Measurements from ENCODE around the gene HSF2BP.
A peak's percentile ranks its signal among the peaks of the same experiment; 100 is the strongest.
"Not testable (repeated sequence)": the region's sequence is repeated elsewhere in the genome, so short reads cannot be mapped to it uniquely, and the experiment has no call there.

HSF2BP gene

DNA sequence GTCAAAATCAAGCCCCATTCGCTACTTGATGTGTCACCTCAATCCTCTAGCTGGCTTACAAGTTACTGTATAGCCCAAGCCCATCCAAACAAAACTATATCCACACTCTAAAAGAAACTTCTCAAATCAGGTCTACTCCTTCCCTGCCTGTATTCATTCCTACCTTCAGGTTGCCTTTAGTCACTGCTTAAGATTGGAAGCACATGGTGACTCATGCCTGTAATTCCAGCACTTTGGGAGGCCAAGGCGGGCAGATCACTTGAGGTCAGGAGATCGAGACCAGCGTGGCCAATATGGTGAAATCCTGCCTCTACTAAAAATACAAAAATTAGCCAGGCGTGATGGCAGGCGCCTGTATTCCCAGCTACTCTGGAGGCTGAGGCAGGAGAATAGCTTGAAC lies 7.4 kb downstream of the HSF2BP start:
- not testable (repeated sequence) for DNase-seq (ENCODE audit: low spot score)

- no peak for DNase-seq (ENCODE audit: low spot score)
These were observed 11.1 kb downstream of the HSF2BP start for GRCh38 chr21:43648171-43648570.

DNA sequence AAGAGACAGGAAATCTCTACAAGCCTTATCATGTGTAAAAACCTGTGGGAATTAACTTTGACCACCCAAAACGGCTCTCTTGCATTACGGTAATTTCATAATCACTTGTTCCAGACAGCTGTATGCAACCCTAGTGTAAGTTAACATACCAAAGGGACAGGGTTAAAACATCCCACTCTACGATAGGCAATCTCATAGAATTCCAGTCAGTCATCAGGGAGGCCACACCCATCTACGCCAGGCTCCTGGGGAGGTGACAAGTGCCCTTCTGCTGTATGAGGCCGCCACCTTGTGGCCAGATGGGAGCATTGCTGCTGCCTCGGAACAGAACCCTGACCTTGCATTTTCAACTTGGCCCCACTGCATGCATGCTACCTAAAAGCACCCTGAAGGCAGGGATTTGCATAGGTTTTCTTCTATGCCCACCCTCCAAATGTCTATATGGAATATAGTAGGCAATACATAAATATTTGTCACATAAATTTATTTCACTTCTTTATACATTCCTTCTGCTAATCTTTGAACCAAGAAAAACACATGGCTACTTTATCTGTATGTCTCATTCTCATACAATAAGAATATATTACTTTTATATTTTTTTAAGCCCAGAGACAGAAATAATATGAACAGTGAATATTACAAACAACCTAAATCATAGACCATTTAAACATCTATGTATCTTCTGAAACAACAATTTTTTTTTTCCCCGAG lies 12.6 kb downstream of the HSF2BP start:
- DNase-seq (ENCODE audit: low spot score) = peak; percentile 91

- no peak for DNase-seq (ENCODE audit: low spot score)
These were observed 13.3 kb downstream of the HSF2BP start for GRCh38 chr21:43645976-43646375.

GRCh38 chr21:43645136-43645891 lies 14.0 kb downstream of the HSF2BP start:
- peak; percentile 57 for DNase-seq (ENCODE audit: low spot score)

- DNase-seq (ENCODE audit: low spot score) = no peak
These were observed 14.7 kb downstream of the HSF2BP start for GRCh38 chr21:43644609-43645008.

- DNase-seq (ENCODE audit: low spot score) = no peak
These were observed 15.2 kb downstream of the HSF2BP start for GRCh38 chr21:43644071-43644470.

DNA sequence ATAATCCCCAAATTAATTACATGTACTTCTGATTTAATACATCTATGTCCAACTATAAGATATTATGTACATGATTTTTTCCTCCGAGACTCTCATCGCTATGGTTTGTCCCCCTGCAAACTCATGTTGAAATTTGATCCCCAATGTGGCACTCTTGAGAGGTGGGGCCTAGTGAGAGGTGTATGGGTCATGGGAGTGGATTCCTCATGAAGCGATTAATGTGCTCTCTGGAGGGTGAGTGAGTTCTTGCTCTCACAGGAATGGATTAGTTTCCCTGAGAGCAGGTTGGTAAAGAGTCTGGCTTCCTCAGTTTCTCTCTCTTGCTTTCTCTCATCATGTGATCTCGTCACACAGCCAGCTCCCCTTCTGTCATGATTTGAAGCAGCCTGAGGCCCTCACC lies 16.1 kb downstream of the HSF2BP start:
- DNase-seq (ENCODE audit: low spot score) = no peak

GRCh38 chr21:43640400-43640799 lies 18.9 kb downstream of the HSF2BP start:
- no peak for DNase-seq (ENCODE audit: low spot score)

- DNase-seq (ENCODE audit: low spot score) = no peak
These were observed 19.6 kb downstream of the HSF2BP start for GRCh38 chr21:43639470-43640353.

- DNase-seq (ENCODE audit: low spot score) = no peak
These were observed 21.6 kb downstream of the HSF2BP start for GRCh38 chr21:43637530-43638158.

DNA sequence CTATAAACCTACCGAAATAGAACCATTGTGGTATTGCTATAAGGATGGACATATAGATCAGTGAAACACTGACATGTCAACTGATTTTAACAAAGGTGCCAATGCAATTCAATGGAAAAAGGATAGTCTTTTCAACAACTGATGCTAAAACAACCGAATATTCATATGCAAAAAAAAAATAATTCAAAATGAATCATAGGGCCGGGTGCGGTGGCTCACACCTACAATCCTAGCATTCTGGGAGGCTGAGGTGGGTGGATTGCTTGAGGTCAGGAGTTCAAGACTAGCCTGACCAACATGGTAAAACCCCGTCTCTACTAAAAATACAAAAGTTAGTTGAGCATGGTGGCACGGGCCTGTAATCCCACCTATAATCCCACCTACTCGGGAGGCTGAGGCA lies 23.9 kb downstream of the HSF2BP start:
- DNase-seq (ENCODE audit: low spot score) = no peak

DNA sequence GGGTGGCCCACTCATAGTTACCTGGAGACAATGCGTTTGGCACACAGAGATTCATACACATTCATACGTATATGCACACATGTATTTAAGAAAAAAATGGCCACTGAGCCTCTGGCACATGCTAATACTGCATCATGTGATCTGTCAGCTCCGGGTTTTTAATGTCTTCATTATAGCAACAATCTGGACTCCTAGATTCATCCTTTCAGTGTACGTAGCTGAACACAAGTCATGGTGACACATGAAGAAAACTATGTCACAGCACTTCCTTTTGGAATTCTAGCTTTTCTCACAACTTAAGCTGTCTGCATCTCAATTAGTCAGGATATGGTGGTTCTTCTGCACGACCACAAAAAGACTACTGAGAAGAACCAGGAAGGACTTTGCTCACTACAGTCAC lies 24.7 kb downstream of the HSF2BP start:
- DNase-seq (ENCODE audit: low spot score) = no peak

- no peak for DNase-seq (ENCODE audit: low spot score)
These were observed 26.8 kb downstream of the HSF2BP start for GRCh38 chr21:43632373-43632905.

- no peak for DNase-seq (ENCODE audit: low spot score)
These were observed 27.7 kb downstream of the HSF2BP start for GRCh38 chr21:43631411-43632107.

DNA sequence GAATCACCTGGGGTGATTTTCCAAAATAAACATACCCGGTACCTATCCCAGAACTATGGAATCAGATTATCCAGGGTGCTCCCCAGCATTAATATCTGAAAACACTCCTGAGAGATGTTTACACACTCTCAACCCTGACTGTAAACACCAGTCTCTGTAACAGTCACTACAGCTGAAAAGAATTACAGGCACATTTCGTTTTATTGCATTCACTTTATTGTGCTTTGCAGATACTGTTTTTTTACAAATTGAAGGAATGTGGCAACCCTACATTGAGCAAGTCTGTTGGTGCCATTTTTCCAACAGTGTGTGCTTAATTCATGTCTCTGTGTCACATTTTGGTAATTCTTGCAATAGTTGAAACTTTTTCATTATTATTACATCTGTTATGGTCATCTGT lies 31.8 kb downstream of the HSF2BP start:
- no peak for DNase-seq (ENCODE audit: low spot score)

GRCh38 chr21:43626390-43626789 lies 32.9 kb downstream of the HSF2BP start:
- no peak for DNase-seq (ENCODE audit: low spot score)

DNA sequence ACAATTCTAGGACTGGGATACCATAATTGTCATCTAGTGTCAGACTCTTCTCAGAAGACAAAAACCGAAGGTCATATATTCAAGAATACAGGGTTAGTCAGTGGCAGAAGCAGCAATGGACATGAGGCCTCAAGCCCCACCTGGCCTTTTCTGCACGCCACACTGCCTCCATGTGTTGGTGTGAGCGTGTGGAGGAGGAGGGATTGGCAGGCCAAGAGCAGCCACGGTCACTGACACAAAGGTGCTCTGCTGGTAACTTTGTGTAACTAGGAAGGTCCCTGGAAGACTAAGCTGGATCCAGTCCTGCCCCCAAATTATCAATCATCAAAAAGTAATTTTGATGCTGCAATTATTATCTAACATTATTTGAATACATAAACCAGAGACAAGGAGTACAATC lies 34.9 kb downstream of the HSF2BP start:
- no peak for DNase-seq (ENCODE audit: low spot score)

GRCh38 chr21:43623588-43623987 lies 35.7 kb downstream of the HSF2BP start:
- DNase-seq (ENCODE audit: low spot score) = no peak

DNA sequence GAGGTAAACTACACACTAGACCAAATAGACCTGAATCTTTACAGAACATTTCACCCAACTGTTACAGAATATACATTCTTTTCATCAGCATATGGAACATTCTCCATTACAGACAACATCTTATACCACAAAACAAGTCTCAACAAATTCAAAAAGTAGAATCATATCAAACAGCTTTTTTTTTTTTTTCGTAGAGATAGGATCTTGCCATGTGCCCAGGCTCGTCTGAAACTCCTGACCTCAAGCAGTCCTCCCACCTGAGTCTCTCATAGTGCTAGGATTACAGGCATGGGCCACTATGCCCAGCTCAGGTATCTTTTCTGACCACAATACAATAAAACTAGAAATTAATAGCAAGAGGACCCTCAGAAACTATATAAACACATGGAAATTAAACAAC lies 36.5 kb downstream of the HSF2BP start:
- DNase-seq (ENCODE audit: low spot score) = no peak

GRCh38 chr21:43619856-43620255 lies 39.4 kb downstream of the HSF2BP start:
- no peak for DNase-seq (ENCODE audit: low spot score)

All from cerebellar cortex (tissue), 1 donor.